GM23338 (cell line): ENCODE measurements around the gene GPR78. TPM values are rescaled to one million over a fixed set of nuclear protein-coding genes. Genes with fewer than 3 reads are reported as not detected.

Experiments used
- ATAC-seq: fragments of 200-7000 bp; cut with Tn5 transposase; 3 replicates; pipeline ENCODE4 v1.9.1; 2020
- DNase-seq: peaks from one replicate; pipeline ENCODE4 v3.0.0-alpha.2; 2015; ENCODE audit warnings: low spot score
- H2AFZ ChIP-seq: fragments of 200-600 bp; sonication (generic); 2 replicates; pipeline ENCODE4 v1.8.0; 2016; ENCODE audit warnings: antibody characterized with exemption, mild to moderate bottlenecking, moderate library complexity
- H3F3A ChIP-seq: fragments of 200-600 bp; sonication (generic); replicated peaks from 2 replicates; pipeline ENCODE4 v1.8.0; 2017; ENCODE audit warnings: antibody characterized with exemption, mixed run types, low read depth
- H3K27ac ChIP-seq: fragments of 200-600 bp; sonication (generic); 2 replicates; pipeline ENCODE4 v1.6.1; 2016; ENCODE audit warnings: low read depth
- H3K27me3 ChIP-seq: fragments of 200-600 bp; sonication (generic); 2 replicates; pipeline ENCODE4 v1.8.0; 2016; ENCODE audit warnings: mild to moderate bottlenecking, mixed run types, moderate library complexity; ENCODE audit not compliant: insufficient read depth
- H3K36me3 ChIP-seq: fragments of 200-600 bp; sonication (generic); 2 replicates; pipeline ENCODE4 v1.8.0; 2016; ENCODE audit warnings: mild to moderate bottlenecking; ENCODE audit not compliant: insufficient read depth
- H3K4me1 ChIP-seq: fragments of 200-600 bp; sonication (generic); 2 replicates; pipeline ENCODE4 v1.8.0; 2016; ENCODE audit warnings: mild to moderate bottlenecking, moderate library complexity; ENCODE audit not compliant: insufficient read depth
- H3K4me2 ChIP-seq: fragments of 200-600 bp; sonication (generic); 2 replicates; pipeline ENCODE4 v1.7.1; 2017; ENCODE audit warnings: mixed run types
- H3K4me3 ChIP-seq: fragments of 200-600 bp; sonication (generic); 2 replicates; pipeline ENCODE4 v1.6.1; 2016; ENCODE audit warnings: mixed run types
- H3K79me2 ChIP-seq: fragments of 200-600 bp; sonication (generic); replicated peaks from 2 replicates; pipeline ENCODE4 v1.8.0; 2017; ENCODE audit warnings: mild to moderate bottlenecking; ENCODE audit not compliant: insufficient read depth
- H3K9me2 ChIP-seq: fragments of 200-600 bp; sonication (generic); 2 replicates; pipeline ENCODE4 v1.8.0; 2017; ENCODE audit not compliant: insufficient read depth
- H4K20me1 ChIP-seq: fragments of 200-600 bp; sonication (generic); replicated peaks from 2 replicates; pipeline ENCODE4 v1.8.0; 2017; ENCODE audit warnings: mild to moderate bottlenecking; ENCODE audit not compliant: insufficient read depth
- H3K27ac Mint-ChIP-seq: 2 replicates; pipeline ENCODE4 v1.8.0; 2020; ENCODE audit warnings: inconsistent platforms, mild to moderate bottlenecking, moderate library complexity, mixed read lengths
- H3K27me3 Mint-ChIP-seq: 3 replicates; pipeline ENCODE4 v1.8.0; 2022; ENCODE audit warnings: low read depth, mild to moderate bottlenecking, moderate library complexity, mixed read lengths, inconsistent platforms; ENCODE audit not compliant: insufficient read depth, poor library complexity
- H3K36me3 Mint-ChIP-seq: 3 replicates; pipeline ENCODE4 v1.8.0; 2021; ENCODE audit warnings: low read depth, mild to moderate bottlenecking, inconsistent platforms, moderate library complexity, mixed read lengths
- H3K4me1 Mint-ChIP-seq: 3 replicates; pipeline ENCODE4 v1.8.0; 2020; ENCODE audit warnings: mild to moderate bottlenecking, inconsistent platforms, mixed read lengths
- H3K4me3 Mint-ChIP-seq: 3 replicates; pipeline ENCODE4 v1.8.0; 2021; ENCODE audit warnings: moderate library complexity, mild to moderate bottlenecking, inconsistent platforms, mixed read lengths
- H3K9me3 Mint-ChIP-seq: 3 replicates; pipeline ENCODE4 v1.8.0; 2020; ENCODE audit warnings: moderate library complexity, mild to moderate bottlenecking, inconsistent platforms, mixed read lengths
- CREB1 ChIP-seq: fragments of 250-450 bp; sonication (Bioruptor Pico); IDR thresholded peaks from 2 replicates; pipeline ENCODE4 v1.5.0; 2020; ENCODE audit warnings: low read depth, mild to moderate bottlenecking, moderate library complexity
- POLR2AphosphoS5 ChIP-seq: IDR thresholded peaks from 2 replicates; pipeline ENCODE4 v1.6.1; 2016; ENCODE audit warnings: antibody characterized with exemption, low read depth
- STAT1 ChIP-seq: IDR thresholded peaks from one replicate; pipeline ENCODE4 v1.6.1; 2016; ENCODE audit warnings: antibody characterized with exemption; ENCODE audit not compliant: unreplicated experiment
- ZNF331 ChIP-seq: fragments of 250-450 bp; sonication (Bioruptor Pico); IDR thresholded peaks from 2 replicates; pipeline ENCODE4 v1.5.0; 2020; ENCODE audit warnings: low read depth, mild to moderate bottlenecking, moderate library complexity
- polyA plus RNA-seq: library from polyadenylated mRNA; unstranded; fragments of >200 nt; fragmentation: Nextera tagmentation; extraction: Ambion mirVana; gene quantifications from 2 replicates; pipeline ENCODE4 v1.2.1, GENCODE V29; 2016
- total RNA-seq: library from RNA; depleted of rRNA; stranded (reverse); fragments of >200 nt; shearing (Covaris generic); gene quantifications from 2 replicates; pipeline ENCODE4 v1.2.3, GENCODE V29; 2014
- TF ChIP-seq, protein P1 (sequence below), 2 experiments: fragments of 200-600 bp in 1 of 2; sonication (generic) in 1 of 2; conservative IDR thresholded peaks; 2 replicates each; pipeline versions ENCODE4 v1.5.1 to v1.6.1; 2016 to 2017; ENCODE audit warnings: antibody characterized with exemption in 2 of 2, low read depth in 2 of 2, mild to moderate bottlenecking in 2 of 2, moderate library complexity in 1 of 2
- TF ChIP-seq, protein P2 (sequence below): IDR thresholded peaks from 2 replicates; pipeline ENCODE4 v1.6.1; 2016; ENCODE audit warnings: antibody characterized with exemption

GPR78 gene
- total and polyA plus RNA-seq, 2 experiments from 2014 or later, result 0.82 to 2.7 TPM

DNA sequence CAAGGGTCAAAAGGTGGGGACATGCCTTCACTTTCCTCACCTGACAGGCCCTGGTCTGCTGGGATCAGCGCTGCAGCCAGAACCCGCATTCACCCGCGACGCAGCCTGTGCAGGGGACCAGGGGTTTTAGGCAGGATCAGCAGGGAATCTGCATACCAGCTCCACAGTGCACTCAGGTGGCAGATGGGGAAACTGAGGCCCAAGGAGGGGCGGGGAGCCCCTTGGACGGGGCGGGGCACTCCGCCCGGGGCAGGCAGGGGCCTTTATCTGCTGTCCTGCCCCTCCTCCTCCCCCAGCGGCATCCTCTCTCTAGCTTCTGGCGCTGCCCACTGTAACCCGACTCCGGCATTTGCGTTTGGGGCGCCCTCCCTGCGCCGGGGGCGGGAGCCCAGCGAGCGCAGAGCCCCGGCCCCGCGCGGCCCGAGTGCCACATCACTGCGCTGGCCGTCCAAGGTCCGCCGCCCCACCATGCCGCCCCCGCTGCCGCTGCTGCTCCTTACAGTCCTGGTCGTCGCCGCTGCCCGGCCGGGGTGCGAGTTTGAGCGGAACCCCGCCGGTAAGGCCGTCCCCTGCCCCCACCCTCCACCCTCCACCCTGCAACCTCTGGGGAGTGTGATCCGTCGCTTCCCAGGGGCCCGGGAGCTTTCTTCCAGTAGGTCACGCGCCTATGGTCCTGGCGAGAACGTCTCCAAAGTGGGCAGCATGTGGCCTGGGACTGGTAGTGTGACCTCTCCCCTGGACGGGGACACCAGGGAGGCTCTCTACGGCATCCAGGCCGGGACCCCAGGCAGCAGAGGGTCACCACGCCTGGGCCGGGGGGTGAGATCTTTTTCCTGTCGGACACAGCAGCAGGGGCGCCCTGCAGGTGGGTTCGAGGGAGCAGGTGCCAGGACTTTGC is 12.4 kb downstream of the GPR78 start, which contains the start of gene CPZ:
TSS of gene CPZ (plus strand) at position 400 of the 898 bp plus-strand sequence. CDS start at position 469, 69 bp downstream.
- H3K4me1 ChIP-seq, result peaks cover 17% of the 10 kb centered on the region
- Mint-ChIP-seq H3K4me3 (peak within 1 kb of the TSS; percentile 67), H3K9me3 (no peaks in the 10 kb centered on the region), H3K27me3 (peaks cover 19% of the 10 kb centered on the region), H3K36me3 (no peaks in the 10 kb centered on the region; the same call in 2 of the 3 replicates), H3K27ac (no peak within 1 kb of the TSS), H3K4me1 (peaks cover 29% of the 10 kb centered on the region)
- peaks cover 8% of the 10 kb centered on the region; the same call in 1 of the 2 replicates for H4K20me1 ChIP-seq
- peak; percentile 83 for ATAC-seq
- peak within 1 kb of the TSS; percentile 86 for H3K4me3 ChIP-seq
- no peaks in the 10 kb centered on the region for H3K9me2 ChIP-seq
- no peaks in the 10 kb centered on the region for H3K27me3 ChIP-seq
- peak; percentile 88 for DNase-seq
- TF ChIP-seq ZNF331 (CRISPR knock-in tag) (no peak), POLR2AphosphoS5 (peak; percentile 50), CREB1 (0 out of 2 replicates have a peak, but pooled peaks have one; percentile 17)
- H2AFZ ChIP-seq, result peak within 1 kb of the TSS; percentile 83
- H3K79me2 ChIP-seq, result peaks cover 15% of the 10 kb centered on the region
- peak within 1 kb of the TSS; percentile 98 for H3K4me2 ChIP-seq
- H3F3A ChIP-seq, result no peaks in the 10 kb centered on the region
- H3K27ac ChIP-seq, result no peak within 1 kb of the TSS
- no peaks in the 10 kb centered on the region for H3K36me3 ChIP-seq

DNA sequence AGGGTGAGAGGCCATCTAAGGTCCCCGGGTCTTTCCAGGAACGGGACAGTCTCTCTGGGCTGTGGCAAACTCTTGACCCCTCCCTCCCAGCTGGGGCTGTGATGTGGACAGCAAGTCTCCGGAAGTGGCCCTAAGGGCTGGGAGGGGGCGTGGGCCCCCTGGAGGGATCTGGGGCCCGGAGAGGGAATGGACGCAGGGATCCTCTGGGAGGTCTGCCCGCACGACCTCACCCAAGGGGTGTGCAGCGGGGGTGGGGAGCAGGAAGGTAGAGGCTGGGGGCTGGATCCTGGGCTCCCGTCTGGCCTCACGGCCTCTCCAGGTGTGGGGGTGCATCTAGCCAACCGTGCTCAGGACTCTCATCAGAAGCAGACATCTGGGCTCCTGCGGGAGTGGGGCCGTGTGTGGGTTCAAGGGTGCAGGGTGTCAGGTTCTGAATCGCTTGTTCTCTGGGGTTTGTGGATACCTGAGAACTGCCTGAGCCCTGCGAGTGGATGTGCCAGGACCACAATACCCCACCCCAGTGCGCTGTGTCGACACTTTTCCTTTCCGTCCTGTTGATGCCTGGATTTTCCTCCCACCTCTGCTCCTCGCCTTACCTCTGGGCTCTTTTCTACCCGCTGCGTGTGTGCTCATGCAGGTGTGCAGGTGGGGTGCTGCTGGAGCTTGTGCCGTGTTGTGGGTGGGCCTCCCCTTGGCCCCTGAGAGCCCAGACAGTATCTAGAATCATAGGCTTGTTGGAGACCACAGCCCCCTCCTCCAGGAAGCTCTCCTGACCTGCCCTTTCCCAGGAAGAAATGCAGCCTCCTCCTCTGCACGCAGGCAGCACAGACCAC is 13.3 kb downstream of the GPR78 start:
- Histone ChIP-seq H3K27me3 (no peaks in the 10 kb centered on the region), H3K36me3 (no peaks in the 10 kb centered on the region), H3F3A (no peaks in the 10 kb centered on the region), H4K20me1 (peaks cover 8% of the 10 kb centered on the region; the same call in 1 of the 2 replicates), H3K9me2 (no peaks in the 10 kb centered on the region), H3K4me2 (peak overlapping the region; percentile 98), H3K79me2 (peaks cover 15% of the 10 kb centered on the region), H3K4me3 (peak overlapping the region; percentile 86), H2AFZ (0 out of 2 replicates have a peak overlapping the region, but pooled peaks have one; percentile 83), H3K27ac (no peak overlapping the region), H3K4me1 (peaks cover 17% of the 10 kb centered on the region)
- TF ChIP-seq, protein P1, sequence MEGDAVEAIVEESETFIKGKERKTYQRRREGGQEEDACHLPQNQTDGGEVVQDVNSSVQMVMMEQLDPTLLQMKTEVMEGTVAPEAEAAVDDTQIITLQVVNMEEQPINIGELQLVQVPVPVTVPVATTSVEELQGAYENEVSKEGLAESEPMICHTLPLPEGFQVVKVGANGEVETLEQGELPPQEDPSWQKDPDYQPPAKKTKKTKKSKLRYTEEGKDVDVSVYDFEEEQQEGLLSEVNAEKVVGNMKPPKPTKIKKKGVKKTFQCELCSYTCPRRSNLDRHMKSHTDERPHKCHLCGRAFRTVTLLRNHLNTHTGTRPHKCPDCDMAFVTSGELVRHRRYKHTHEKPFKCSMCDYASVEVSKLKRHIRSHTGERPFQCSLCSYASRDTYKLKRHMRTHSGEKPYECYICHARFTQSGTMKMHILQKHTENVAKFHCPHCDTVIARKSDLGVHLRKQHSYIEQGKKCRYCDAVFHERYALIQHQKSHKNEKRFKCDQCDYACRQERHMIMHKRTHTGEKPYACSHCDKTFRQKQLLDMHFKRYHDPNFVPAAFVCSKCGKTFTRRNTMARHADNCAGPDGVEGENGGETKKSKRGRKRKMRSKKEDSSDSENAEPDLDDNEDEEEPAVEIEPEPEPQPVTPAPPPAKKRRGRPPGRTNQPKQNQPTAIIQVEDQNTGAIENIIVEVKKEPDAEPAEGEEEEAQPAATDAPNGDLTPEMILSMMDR (conservative IDR thresholded peaks at IDR 0.05; ENCODE audit: low read depth in 2 of 2), result no peak
- TF ChIP-seq, protein P2, sequence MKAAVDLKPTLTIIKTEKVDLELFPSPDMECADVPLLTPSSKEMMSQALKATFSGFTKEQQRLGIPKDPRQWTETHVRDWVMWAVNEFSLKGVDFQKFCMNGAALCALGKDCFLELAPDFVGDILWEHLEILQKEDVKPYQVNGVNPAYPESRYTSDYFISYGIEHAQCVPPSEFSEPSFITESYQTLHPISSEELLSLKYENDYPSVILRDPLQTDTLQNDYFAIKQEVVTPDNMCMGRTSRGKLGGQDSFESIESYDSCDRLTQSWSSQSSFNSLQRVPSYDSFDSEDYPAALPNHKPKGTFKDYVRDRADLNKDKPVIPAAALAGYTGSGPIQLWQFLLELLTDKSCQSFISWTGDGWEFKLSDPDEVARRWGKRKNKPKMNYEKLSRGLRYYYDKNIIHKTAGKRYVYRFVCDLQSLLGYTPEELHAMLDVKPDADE, result peak; percentile 21; the same call in 1 of the 2 replicates
- no peak for TF ChIP-seq STAT1
- Mint-ChIP-seq H3K27ac (no peak overlapping the region), H3K9me3 (no peaks in the 10 kb centered on the region), H3K4me1 (peaks cover 29% of the 10 kb centered on the region), H3K36me3 (no peaks in the 10 kb centered on the region; the same call in 2 of the 3 replicates), H3K27me3 (peaks cover 19% of the 10 kb centered on the region), H3K4me3 (peak overlapping the region; percentile 67)
- DNase-seq (peak; percentile 41), ATAC-seq (peak; percentile 16)
